Panc1 (cell line): ENCODE data around the gene MAP6. TPM values are rescaled to one million over a fixed set of nuclear protein-coding genes. Genes with fewer than 3 reads are reported as not detected.

Source experiments
- ATAC-seq: fragments of 200-7000 bp; cut with Tn5 transposase; 2 replicates; pipeline ENCODE4 v1.9.1; 2020; ENCODE audit warnings: mild to moderate bottlenecking, moderate library complexity
- BruUV-seq: library from RNA; stranded (reverse); fragments of 400-500 nt; replicated peaks from 2 replicates; lab custom pipeline; 2021; lab: Mats Ljungman, UMichigan
- CTCF ChIA-PET: fragments of 300-600 bp; sonication (Branson Sonifier 250); formaldehyde crosslinking; loops from one replicate; lab custom pipeline; 2022; ENCODE audit warnings: antibody characterized with exemption; lab: Charles Lee
- POLR2A ChIA-PET: fragments of 300-600 bp; sonication (Branson Sonifier 250); formaldehyde crosslinking; loops from one replicate; lab custom pipeline; 2022; ENCODE audit warnings: antibody characterized with exemption; lab: Charles Lee
- DNase-seq: peaks from one replicate; pipeline ENCODE4 v3.0.0-alpha.2; 2010; ENCODE audit warnings: low read depth, low spot score
- H3K27ac ChIP-seq: 2 replicates; pipeline ENCODE4 v1.5.1; 2011; ENCODE audit warnings: mild to moderate bottlenecking, low read length, inconsistent platforms
- H3K27me3 ChIP-seq: fragments of 200-500 bp; sonication (Bioruptor generic); 2 replicates; pipeline ENCODE4 v1.6.0; 2014; ENCODE audit warnings: low read length, inconsistent platforms; ENCODE audit not compliant: control insufficient read depth, insufficient read depth
- H3K36me3 ChIP-seq: fragments of 200-500 bp; sonication (Bioruptor generic); 2 replicates; pipeline ENCODE4 v1.5.1; 2014; ENCODE audit warnings: inconsistent platforms, mild to moderate bottlenecking, low read length, moderate library complexity; ENCODE audit not compliant: control insufficient read depth, insufficient read depth
- H3K4me1 ChIP-seq: 2 replicates; pipeline ENCODE4 v1.5.1; 2011; ENCODE audit warnings: inconsistent platforms, mild to moderate bottlenecking, low read length, moderate library complexity; ENCODE audit not compliant: control insufficient read depth, insufficient read depth
- H3K4me3 ChIP-seq, 2 experiments: 2 replicates each; pipeline ENCODE4 v1.5.1; 2011 to 2012; ENCODE audit warnings: low read depth in 2 of 2, low read length in 2 of 2, mild to moderate bottlenecking in 2 of 2, inconsistent platforms in 1 of 2, moderate library complexity in 1 of 2
- H3K9me3 ChIP-seq: fragments of 200-500 bp; sonication (Bioruptor generic); 2 replicates; pipeline ENCODE4 v1.5.1; 2014; ENCODE audit warnings: low read depth, mild to moderate bottlenecking, inconsistent platforms, low read length, moderate library complexity; ENCODE audit not compliant: control insufficient read depth, insufficient read depth
- CTCF ChIP-seq: fragments of 450-650 bp; IDR thresholded peaks from 2 replicates; pipeline ENCODE4 v1.5.1; 2017; ENCODE audit warnings: mild to moderate bottlenecking
- POLR2AphosphoS5 ChIP-seq: IDR thresholded peaks from 2 replicates; pipeline ENCODE4 v1.6.1; 2012; ENCODE audit warnings: mild to moderate bottlenecking, low read depth, low read length, moderate library complexity
- REST ChIP-seq, 2 experiments: IDR thresholded peaks; 2 replicates each; pipeline ENCODE4 v1.6.1; 2011 to 2012; ENCODE audit warnings: low read depth in 2 of 2, control low read depth in 1 of 2, low read length in 1 of 2, mild to moderate bottlenecking in 1 of 2, moderate library complexity in 1 of 2; ENCODE audit not compliant: insufficient read depth in 1 of 2
- SIN3A ChIP-seq: IDR thresholded peaks from 2 replicates; pipeline ENCODE4 v1.6.1; 2012; ENCODE audit warnings: low read depth, mild to moderate bottlenecking, low read length, moderate library complexity, borderline replicate concordance; ENCODE audit not compliant: insufficient read depth
- TCF7L2 ChIP-seq: IDR thresholded peaks from 2 replicates; pipeline ENCODE4 v1.6.1; 2011; ENCODE audit warnings: mild to moderate bottlenecking, low read depth, low read length, inconsistent platforms
- in situ Hi-C: cut with HindIII; loops from 2 replicates; pipeline ENCODE4 v1.10.0; 2016; ENCODE audit warnings: low sequenced_read_pairs, low pct_unique_long_range_greater_than_20kb
- intact Hi-C: fragments of 100-400 bp; cut with micrococcal nuclease; formaldehyde crosslinking; loops from one replicate; pipeline ENCODE4 v1.10.0; 2022; ENCODE audit not compliant: unreplicated experiment
- total RNA-seq: library from RNA; stranded (reverse); gene quantifications from one replicate; pipeline ENCODE4 v1.2.1, GENCODE V29; 2021; ENCODE audit not compliant: unreplicated experiment

MAP6 gene
- total RNA-seq, 1 experiment from 2014 or later: 0.21 TPM

DNA sequence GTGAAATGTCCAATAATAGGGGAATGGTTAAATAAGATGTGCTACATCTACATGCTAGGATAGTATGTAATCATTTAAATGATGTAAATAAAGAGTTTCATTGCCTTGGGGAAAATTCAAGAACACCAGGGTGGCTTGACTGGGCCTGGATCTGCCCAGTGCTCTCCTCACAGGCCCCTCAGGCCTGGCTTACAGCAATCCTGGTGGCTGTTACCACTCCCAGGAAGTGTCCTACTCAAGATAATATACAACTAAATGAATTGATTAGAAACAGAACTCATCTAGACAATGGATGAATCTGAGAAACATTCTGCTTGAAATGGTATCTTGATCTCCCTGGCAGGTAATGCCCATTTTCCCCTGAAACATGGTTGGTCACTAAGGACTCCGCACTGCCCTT is 30.8 kb downstream of the MAP6 start:
- DNase-seq: no peak
- Histone ChIP-seq H3K36me3 (no peaks in the 10 kb centered on the region), H3K4me1 (no peaks in the 10 kb centered on the region), H3K27ac (no peak overlapping the region), H3K4me3 (no peak overlapping the region), H3K9me3 (no peaks in the 10 kb centered on the region), H3K27me3 (peaks cover 8% of the 10 kb centered on the region; the same call in 1 of the 2 replicates)
- CTCF ChIA-PET: no interaction called here
- no peak for TF ChIP-seq TCF7L2
- TF ChIP-seq SIN3A: no peak
- TF ChIP-seq POLR2AphosphoS5: no peak
- no peak for TF ChIP-seq CTCF
- no peak for TF ChIP-seq REST (IDR thresholded peaks at IDR 0.05; ENCODE audit: insufficient read depth in 1 of 2, low read depth in 2 of 2, low read length in 1 of 2)
- intact Hi-C loops: no loop called here
- no TSS peak for BruUV-seq
- in situ Hi-C loops: no loop called here
- no peak for ATAC-seq
- POLR2A ChIA-PET: no interaction called here

DNA sequence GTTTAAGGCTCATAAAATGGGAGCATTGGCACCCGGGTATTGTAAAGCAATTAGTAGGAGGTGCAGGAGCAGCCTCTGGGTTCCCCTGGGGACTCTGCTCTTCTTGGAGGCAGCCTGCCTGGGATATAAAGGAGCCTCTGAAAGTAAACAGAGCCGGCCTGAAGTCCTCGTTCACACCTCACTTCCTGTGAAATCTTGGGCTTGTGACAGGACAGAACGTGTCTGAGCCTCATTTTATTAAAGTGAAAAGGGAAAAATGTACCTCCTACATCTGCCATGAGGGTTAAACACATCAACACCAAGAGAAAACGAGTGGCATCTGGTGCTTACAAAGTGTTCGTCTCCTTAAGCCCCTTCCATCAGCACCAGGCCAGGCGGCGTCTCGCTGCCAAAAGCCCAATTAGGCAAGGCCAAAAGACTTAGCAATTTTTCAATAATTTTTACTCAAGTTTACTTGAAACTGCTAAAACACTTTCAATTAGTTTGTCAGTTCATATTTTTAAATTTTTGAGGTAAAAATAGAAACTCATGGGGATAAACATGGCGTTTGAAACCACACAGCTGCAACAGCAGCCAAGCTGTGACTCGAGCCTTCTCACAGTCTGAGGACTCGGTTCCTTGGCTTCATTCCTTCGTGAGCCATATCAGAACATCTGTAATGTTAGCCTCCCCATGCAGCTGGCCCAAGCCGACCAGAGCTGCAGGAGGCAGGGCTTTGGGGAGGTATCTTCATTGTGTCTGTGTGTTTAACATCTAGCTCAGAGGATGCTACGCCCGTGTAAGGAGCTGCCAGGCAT is 33.6 kb downstream of the MAP6 start:
- intact Hi-C loops (no loop called here), in situ Hi-C loops (no loop called here)
- H3K4me3 ChIP-seq: no peak overlapping the region
- no TSS peak for BruUV-seq
- H3K27ac ChIP-seq: no peak overlapping the region
- no peaks in the 10 kb centered on the region for H3K9me3 ChIP-seq
- H3K27me3 ChIP-seq: peaks cover 27% of the 10 kb centered on the region
- DNase-seq: no peak
- ChIA-PET CTCF (no interaction called here), POLR2A (no interaction called here)
- ATAC-seq: no peak
- no peaks in the 10 kb centered on the region for H3K4me1 ChIP-seq
- H3K36me3 ChIP-seq: no peaks in the 10 kb centered on the region
- TF ChIP-seq CTCF: no peak
- no peak for TF ChIP-seq REST (IDR thresholded peaks at IDR 0.05; ENCODE audit: insufficient read depth in 1 of 2, low read depth in 2 of 2, low read length in 1 of 2)
- no peak for TF ChIP-seq SIN3A
- no peak for TF ChIP-seq TCF7L2
- TF ChIP-seq POLR2AphosphoS5: no peak
